Naive thymus-derived CD8-positive, alpha-beta T cell (primary cell): Measurements from ENCODE around the gene DDX39A. TPM values are rescaled to one million over a fixed set of nuclear protein-coding genes. Genes with fewer than 3 reads are reported as not detected.
"Not testable (repeated sequence)": the region's sequence is repeated elsewhere in the genome, so short reads cannot be mapped to it uniquely, and the experiment has no call there.

Source experiments
- ATAC-seq, 2 donors: fragments of 150-1000 bp; cut with Tn5 transposase in 1 of 2; sonication (Bioruptor Pico), chemical (Tn5 transposase) in 1 of 2; 1 replicate in 1 of 2; 2 replicates in 1 of 2; pipeline ENCODE4 v1.10.0; 2021; ENCODE audit warnings: mild to moderate bottlenecking in 2 of 2, moderate library complexity in 2 of 2
- POLR2A ChIA-PET: fragments of 350-600 bp; sonication (Branson Sonifier 250); formaldehyde crosslinking; loops from one replicate; lab custom pipeline; 2021; ENCODE audit warnings: antibody characterized with exemption; lab: Charles Lee
- DNase-seq, 10 donors: peaks; one replicate each; pipeline versions ENCODE4 v3.0.0 to v3.0.0-alpha.2; 2020 to 2022
- H3K27ac Mint-ChIP-seq, 10 donors: one replicate each; pipeline ENCODE4 v1.8.0; 2020 to 2022; ENCODE audit warnings: mild to moderate bottlenecking in 10 of 10, mixed read lengths in 10 of 10, moderate library complexity in 4 of 10, inconsistent platforms in 1 of 10
- H3K27me3 Mint-ChIP-seq, 5 donors: one replicate each; pipeline ENCODE4 v1.8.0; 2021 to 2022; ENCODE audit warnings: mixed read lengths in 5 of 5
- H3K36me3 Mint-ChIP-seq, 3 donors: one replicate each; pipeline ENCODE4 v1.8.0; 2020 to 2022; ENCODE audit warnings: mixed read lengths in 3 of 3, mild to moderate bottlenecking in 2 of 3, inconsistent platforms in 1 of 3
- H3K4me1 Mint-ChIP-seq, 4 donors: one replicate each; pipeline ENCODE4 v1.8.0; 2021 to 2022; ENCODE audit warnings: mixed read lengths in 4 of 4
- H3K4me3 Mint-ChIP-seq, 10 donors: one replicate each; pipeline ENCODE4 v1.8.0; 2020 to 2022; ENCODE audit warnings: mild to moderate bottlenecking in 10 of 10, mixed read lengths in 10 of 10, moderate library complexity in 6 of 10, inconsistent platforms in 1 of 10
- H3K9me3 Mint-ChIP-seq, 9 donors: one replicate each; pipeline ENCODE4 v1.8.0; 2020 to 2022; ENCODE audit warnings: mixed read lengths in 9 of 9, mild to moderate bottlenecking in 3 of 9, inconsistent platforms in 1 of 9, moderate library complexity in 1 of 9
- polyA plus RNA-seq, 3 donors: library from polyadenylated mRNA; unstranded; fragments of 300-500 nt; fragmentation: Illumina TruSeq; gene quantifications; one replicate each; pipeline ENCODE4 v1.2.3, GENCODE V29; 2021
- total RNA-seq, 8 experiments: library from RNA in 2 of 8; stranded (reverse) in 2 of 8; gene quantifications; one replicate each; pipeline ENCODE4 v1.2.3 and lab custom pipeline; 2021 to 2026

The DDX39A gene
- total and polyA plus RNA-seq, 5 experiments from 2014 or later = 96.0 to 165 (median 136) TPM

- Mint-ChIP-seq H3K36me3 (peaks cover 0 to 2% (median 0%) of the 10 kb centered on the region in 3 donors), H3K9me3 (no peaks in the 10 kb centered on the region), H3K27ac (peak overlapping the region; percentile 77 to 100 (median 98)), H3K4me3 (peak overlapping the region in 8 of 10 donors; percentile 1 to 94 (median 16)), H3K27me3 (no peaks in the 10 kb centered on the region), H3K4me1 (peaks cover 25 to 63% (median 54%) of the 10 kb centered on the region in 4 donors)
- DNase-seq (no peak), ATAC-seq (no peak)
- POLR2A ChIA-PET = interaction anchor here (0.5 to 13.5 kb wide), 6 partner anchors 13 to 268 kb away, joined by 4 to 360 read pairs (median 10); partner anchors contain the start of gene DDX39A
These were observed 39.7 kb downstream of the DDX39A start for GRCh38 chr19:14379294-14380065.

GRCh38 chr19:14378890-14379289 lies 40.3 kb downstream of the DDX39A start:
- Mint-ChIP-seq H3K27me3 (no peaks in the 10 kb centered on the region), H3K36me3 (no peaks in the 10 kb centered on the region), H3K4me1 (peaks cover 25 to 65% (median 53%) of the 10 kb centered on the region in 4 donors), H3K4me3 (peak overlapping the region in 1 of 10 donors; percentile 18), H3K27ac (peak overlapping the region; percentile 77 to 100 (median 98)), H3K9me3 (no peaks in the 10 kb centered on the region)
- DNase-seq (no peak), ATAC-seq (no peak)
- POLR2A ChIA-PET = interaction anchor here (1.2 to 13.5 kb wide), 3 partner anchors 13 to 40 kb away, joined by 3 to 360 read pairs (median 100); partner anchors contain the start of gene DDX39A

GRCh38 chr19:14377883-14378328 lies 41.2 kb downstream of the DDX39A start:
- Mint-ChIP-seq H3K4me1 (peaks cover 27 to 69% (median 54%) of the 10 kb centered on the region in 4 donors), H3K27me3 (no peaks in the 10 kb centered on the region), H3K4me3 (peak overlapping the region in 8 of 10 donors; percentile 22 to 72 (median 46)), H3K27ac (peak overlapping the region in 9 of 10 donors; percentile 70 to 99 (median 89)), H3K9me3 (no peaks in the 10 kb centered on the region), H3K36me3 (no peaks in the 10 kb centered on the region)
- POLR2A ChIA-PET = interaction anchor here (0.5 to 13.5 kb wide), 4 partner anchors 12 to 247 kb away, joined by 3 to 360 read pairs (median 3); partner anchors contain the start of gene DDX39A
- ATAC-seq (no peak), DNase-seq (peak in 1 of 10 donors; percentile 24)

GRCh38 chr19:14375582-14376291 lies 43.4 kb downstream of the DDX39A start:
- DNase-seq = peak in 1 of 10 donors; percentile 33
- no peaks in the 10 kb centered on the region for H3K36me3 Mint-ChIP-seq
- H3K27me3 Mint-ChIP-seq = no peaks in the 10 kb centered on the region
- no peaks in the 10 kb centered on the region for H3K9me3 Mint-ChIP-seq
- POLR2A ChIA-PET = interaction anchor here (0.5 to 13.5 kb wide), 10 partner anchors 9 to 406 kb away, joined by 3 to 360 read pairs (median 4); no protein-coding TSS in a partner anchor
- H3K4me1 Mint-ChIP-seq = peaks cover 20 to 78% (median 63%) of the 10 kb centered on the region in 4 donors
- H3K27ac Mint-ChIP-seq = peak overlapping the region; percentile 97 to 100 (median 100)
- ATAC-seq = peak; percentile 13 to 19
- peak overlapping the region; percentile 40 to 91 (median 72) for H3K4me3 Mint-ChIP-seq

GRCh38 chr19:14375055-14375581 lies 44.0 kb downstream of the DDX39A start:
- Mint-ChIP-seq H3K9me3 (no peaks in the 10 kb centered on the region), H3K27me3 (no peaks in the 10 kb centered on the region), H3K27ac (peak overlapping the region; percentile 97 to 100 (median 100)), H3K4me3 (peak overlapping the region; percentile 54 to 91 (median 74)), H3K4me1 (peaks cover 20 to 78% (median 62%) of the 10 kb centered on the region in 4 donors), H3K36me3 (no peaks in the 10 kb centered on the region)
- POLR2A ChIA-PET = interaction anchor here (0.5 to 13.5 kb wide), 11 partner anchors 9 to 628 kb away, joined by 3 to 360 read pairs (median 4); a partner anchor contains a TSS
- peak; percentile 57 to 96 (median 88) for DNase-seq
- ATAC-seq = peak; percentile 73 to 87

GRCh38 chr19:14374313-14374712 lies 44.8 kb downstream of the DDX39A start:
- Mint-ChIP-seq H3K27ac (peak overlapping the region; percentile 97 to 100 (median 100)), H3K4me3 (peak overlapping the region; percentile 32 to 91 (median 70)), H3K4me1 (peaks cover 24 to 78% (median 64%) of the 10 kb centered on the region in 4 donors)
- not testable (repeated sequence) for H3K27me3 Mint-ChIP-seq, DNase-seq, H3K36me3 Mint-ChIP-seq, ATAC-seq, H3K9me3 Mint-ChIP-seq
- POLR2A ChIA-PET = interaction anchor here (0.6 to 13.5 kb wide), 9 partner anchors 8 to 627 kb away, joined by 3 to 360 read pairs (median 5); a partner anchor contains a TSS

- H3K4me3 Mint-ChIP-seq = peak overlapping the region; percentile 32 to 82 (median 62)
- not testable (repeated sequence) for ATAC-seq, H3K9me3 Mint-ChIP-seq, DNase-seq, H3K36me3 Mint-ChIP-seq, H3K27me3 Mint-ChIP-seq
- peaks cover 25 to 79% (median 63%) of the 10 kb centered on the region in 4 donors for H3K4me1 Mint-ChIP-seq
- peak overlapping the region; percentile 88 to 100 (median 99) for H3K27ac Mint-ChIP-seq
- POLR2A ChIA-PET = interaction anchor here (0.8 to 13.6 kb wide), 3 partner anchors 7 to 41 kb away, joined by 3 to 360 read pairs (median 4); partner anchors contain the start of gene ADGRE5
These were observed 46.6 kb downstream of the DDX39A start for GRCh38 chr19:14372384-14373077.

- DNase-seq (no peak), ATAC-seq (no peak)
- H3K27ac Mint-ChIP-seq = peak overlapping the region; percentile 89 to 100 (median 99)
- POLR2A ChIA-PET = interaction anchor here (0.7 to 13.6 kb wide), 3 partner anchors 8 to 17 kb away, joined by 3 to 360 read pairs (median 9); partner anchors contain the start of gene ADGRE5
- H3K4me3 Mint-ChIP-seq = peak overlapping the region; percentile 19 to 83 (median 73)
- H3K4me1 Mint-ChIP-seq = peaks cover 28 to 90% (median 75%) of the 10 kb centered on the region in 4 donors
- H3K9me3 Mint-ChIP-seq = no peaks in the 10 kb centered on the region
- no peaks in the 10 kb centered on the region for H3K27me3 Mint-ChIP-seq
- H3K36me3 Mint-ChIP-seq = no peaks in the 10 kb centered on the region
These were observed 47.8 kb downstream of the DDX39A start for GRCh38 chr19:14371301-14371821.

- Mint-ChIP-seq H3K4me3 (peak overlapping the region; percentile 62 to 91 (median 88)), H3K9me3 (no peaks in the 10 kb centered on the region), H3K27ac (peak overlapping the region; percentile 89 to 100 (median 100)), H3K27me3 (no peaks in the 10 kb centered on the region), H3K4me1 (peaks cover 28 to 91% (median 75%) of the 10 kb centered on the region in 4 donors), H3K36me3 (no peaks in the 10 kb centered on the region)
- DNase-seq = no peak
- ATAC-seq = no peak
- POLR2A ChIA-PET = interaction anchor here (0.6 to 13.6 kb wide), 7 partner anchors 9 to 153 kb away, joined by 3 to 360 read pairs (median 4); partner anchors contain the start of gene ADGRE5
These were observed 48.2 kb downstream of the DDX39A start for GRCh38 chr19:14370940-14371280.

GRCh38 chr19:14370169-14370939 lies 48.8 kb downstream of the DDX39A start:
- no peaks in the 10 kb centered on the region for H3K36me3 Mint-ChIP-seq
- peak; percentile 22 for ATAC-seq
- POLR2A ChIA-PET = interaction anchor here (0.5 to 13.6 kb wide), 12 partner anchors 9 to 490 kb away, joined by 3 to 360 read pairs (median 4); partner anchors contain the start of gene ADGRE5
- peak overlapping the region; percentile 89 to 100 (median 100) for H3K27ac Mint-ChIP-seq
- H3K9me3 Mint-ChIP-seq = no peaks in the 10 kb centered on the region
- peak; percentile 43 to 83 (median 70) for DNase-seq
- H3K27me3 Mint-ChIP-seq = no peaks in the 10 kb centered on the region
- peak overlapping the region; percentile 78 to 91 (median 88) for H3K4me3 Mint-ChIP-seq
- H3K4me1 Mint-ChIP-seq = peaks cover 26 to 90% (median 72%) of the 10 kb centered on the region in 4 donors
